GM12878 (cell line): ENCODE results near the gene CDC6. TPM values are rescaled to one million over a fixed set of nuclear protein-coding genes. Genes with fewer than 3 reads are reported as not detected.

Experiments
- ATAC-seq: fragments of 200-7000 bp; cut with Tn5 transposase; 3 replicates; pipeline ENCODE4 v1.9.1; 2020; ENCODE audit warnings: mild to moderate bottlenecking, moderate library complexity
- BruUV-seq: library from RNA; stranded (reverse); fragments of 400-500 nt; replicated peaks from 2 replicates; lab custom pipeline; 2021; lab: Mats Ljungman, UMichigan
- CTCF ChIA-PET: fragments of 300-600 bp; sonication (Branson Sonifier 250); formaldehyde crosslinking; extraction: SDS; loops from one replicate; lab custom pipeline; 2021; ENCODE audit warnings: inconsistent platforms; lab: Yijun Ruan, JAX
- POLR2A ChIA-PET: fragments of 350-600 bp; formaldehyde crosslinking; extraction: SDS; loops from one replicate; lab custom pipeline; 2021; ENCODE audit warnings: inconsistent platforms; lab: Charles Lee
- RAD21 ChIA-PET: fragments of 300-600 bp; sonication (Branson Sonifier 250); formaldehyde crosslinking; loops from one replicate; lab custom pipeline; 2023; ENCODE audit warnings: antibody characterized with exemption; ENCODE audit not compliant: unreplicated experiment; lab: Charles Lee
- SMC1A ChIA-PET: fragments of 300-600 bp; sonication (Branson Sonifier 250); formaldehyde crosslinking; loops from one replicate; lab custom pipeline; 2023; ENCODE audit not compliant: unreplicated experiment, uncharacterized antibody; lab: Charles Lee
- DNase-seq: peaks from one replicate; pipeline ENCODE4 v3.0.0-alpha.2; 2011; ENCODE audit warnings: low read depth, low spot score
- FAIRE-seq: peaks from 3 replicates; lab custom pipeline; 2011; peaks lifted over from hg19 to GRCh38; lab: Jason Lieb, UNC
- H2AFZ ChIP-seq: 2 replicates; pipeline ENCODE4 v1.6.0; 2011; ENCODE audit warnings: low read depth, low read length, control low read depth; ENCODE audit not compliant: control insufficient read depth
- H3K27ac ChIP-seq: 2 replicates; pipeline ENCODE4 v1.5.1; 2011; ENCODE audit warnings: control low read depth; ENCODE audit not compliant: control insufficient read depth, insufficient read depth
- H3K27me3 ChIP-seq, 2 experiments: replicated peaks in 1 of 2; 2 replicates each; pipeline versions ENCODE4 v1.6.0 to v1.6.1; 2011; ENCODE audit warnings: low read length in 1 of 2; ENCODE audit not compliant: control insufficient read depth in 2 of 2, insufficient read depth in 2 of 2
- H3K36me3 ChIP-seq, 2 experiments: 2 replicates each; pipeline ENCODE4 v1.5.1; 2011; ENCODE audit warnings: low read length in 1 of 2; ENCODE audit not compliant: control insufficient read depth in 2 of 2, insufficient read depth in 2 of 2
- H3K4me1 ChIP-seq: 2 replicates; pipeline ENCODE4 v1.6.1; 2011; ENCODE audit warnings: mild to moderate bottlenecking, low read length, moderate library complexity, mixed read lengths; ENCODE audit not compliant: control insufficient read depth, insufficient read depth
- H3K4me2 ChIP-seq: 2 replicates; pipeline ENCODE4 v1.6.0; 2011; ENCODE audit warnings: control low read depth; ENCODE audit not compliant: control insufficient read depth, insufficient read depth
- H3K4me3 ChIP-seq: fragments of 200-600 bp; sonication (generic); 2 replicates; pipeline ENCODE4 v1.5.1; 2016
- H3K79me2 ChIP-seq: 2 replicates; pipeline ENCODE4 v1.6.0; 2011; ENCODE audit warnings: low read length; ENCODE audit not compliant: control insufficient read depth, insufficient read depth
- H3K9ac ChIP-seq: 2 replicates; pipeline ENCODE4 v1.8.0; 2011; ENCODE audit warnings: low read length, control low read depth, mixed read lengths; ENCODE audit not compliant: control insufficient read depth, insufficient read depth
- H3K9me3 ChIP-seq: replicated peaks from 3 replicates; pipeline ENCODE4 v1.5.1; 2011; ENCODE audit warnings: mild to moderate bottlenecking, low read length; ENCODE audit not compliant: control insufficient read depth, insufficient read depth
- H4K20me1 ChIP-seq: 2 replicates; pipeline ENCODE4 v1.6.0; 2011; ENCODE audit not compliant: control insufficient read depth, insufficient read depth
- CHD4 ChIP-seq: fragments of 200-600 bp; sonication (generic); IDR thresholded peaks from 2 replicates; pipeline ENCODE4 v1.6.1; 2016; ENCODE audit warnings: mild to moderate bottlenecking
- NBN ChIP-seq: fragments of 450-650 bp; IDR thresholded peaks from 2 replicates; pipeline ENCODE4 v1.6.1; 2016
- NFYB ChIP-seq: IDR thresholded peaks from 2 replicates; pipeline ENCODE4 v1.6.1; 2011; ENCODE audit warnings: low read depth, mild to moderate bottlenecking, low read length, improper control_type of control experiment, moderate library complexity; ENCODE audit not compliant: insufficient read depth
- REST ChIP-seq: IDR thresholded peaks from 2 replicates; pipeline ENCODE4 v1.6.1; 2012; ENCODE audit warnings: mild to moderate bottlenecking, low read depth, low read length
- SKIL ChIP-seq: fragments of 450-650 bp; IDR thresholded peaks from 2 replicates; pipeline ENCODE4 v1.6.1; 2017; ENCODE audit warnings: mild to moderate bottlenecking, low read depth, inconsistent platforms; ENCODE audit not compliant: poor library complexity, severe bottlenecking
- SREBF1 ChIP-seq: IDR thresholded peaks from 2 replicates; pipeline ENCODE4 v1.6.1; 2012; ENCODE audit warnings: mild to moderate bottlenecking, low read length
- WGBS: methylation state at CpG from one replicate; pipeline ENCODE4 v1.1.6; 2016; ENCODE audit warnings: low lambda C conversion rate; ENCODE audit not compliant: insufficient replicate concordance, insufficient coverage; ENCODE audit errors: missing lambda C conversion rate; 5-methylcytosine and 5-hydroxymethylcytosine counted together
- in situ Hi-C: fragments of 300-500 bp; cut with MboI; formaldehyde crosslinking; loops from 9 replicates; pipeline ENCODE4 v1.14.3; 2018; ENCODE audit warnings: mixed read lengths
- intact Hi-C: fragments of 100-400 bp; cut with micrococcal nuclease; formaldehyde crosslinking; loops from one replicate; pipeline ENCODE4 v1.14.2; 2022; ENCODE audit not compliant: unreplicated experiment
- polyA plus RNA-seq, 11 experiments: library from polyadenylated mRNA; depleted of rRNA in 4 of 11; unstranded in 6 of 11; stranded (reverse) in 5 of 11; fragments of >200 nt; fragmentation: Nextera tagmentation in 4 of 11; fragmentation: Illumina TruSeq in 1 of 11; extraction: Ambion mirVana in 4 of 11; extraction: Trizol in 1 of 11; gene quantifications; 1 replicate in 1 of 11; 2 replicates in 10 of 11; pipeline versions ENCODE4 v1.2.1 to v1.2.3, GENCODE V29; 2011 to 2016; ENCODE audit warnings: inconsistent platforms in 2 of 11, missing spikeins in 2 of 11, low read depth in 1 of 11
- total RNA-seq, 4 experiments: library from RNA; depleted of rRNA in 3 of 4; stranded (reverse); fragments of >200 nt in 3 of 4; fragmentation: Illumina TruSeq in 1 of 4; extraction: Trizol in 1 of 4; gene quantifications; 2 replicates each; pipeline versions ENCODE4 v1.2.1 to v1.2.3, GENCODE V29; 2013 to 2021

The CDC6 gene
- total and polyA plus RNA-seq, 10 of the 15 experiments (the other 5 are each of a cell fraction or from before 2014, with no cell fraction given), result 13.3 to 60.9 (median 47.6) TPM

- Histone ChIP-seq H3K4me3 (no peak overlapping the region), H3K9me3 (no peaks in the 10 kb centered on the region), H3K9ac (no peak overlapping the region), H3K27me3 (no peaks in the 10 kb centered on the region), H3K4me1 (peaks cover 52% of the 10 kb centered on the region), H3K4me2 (no peak overlapping the region), H3K27ac (no peak overlapping the region)
- in situ Hi-C loops, result no loop called here
- ChIA-PET CTCF (interaction anchor here (0.7 to 8.4 kb wide), 9 partner anchors 5 to 113 kb away, joined by 3 to 90 read pairs (median 6); partner anchors contain the start of gene RARA), POLR2A (interaction anchor here (9.8 kb wide), 1 partner anchor 9 kb away, joined by 123 read pairs; no protein-coding TSS in a partner anchor), RAD21 (interaction anchor here (0.8 to 2.4 kb wide), 5 partner anchors 8 to 39 kb away, joined by 3 to 6 read pairs (median 5); no protein-coding TSS in a partner anchor)
- no peak for DNase-seq
- ATAC-seq, result no peak
- intact Hi-C loops, result loop anchor here (10.0 kb wide), 1 partner anchor 100 kb away; the partner anchor contains the start of gene TOP2A
- WGBS, result 63% methylated on average over 3 of the region's 3 CpGs
- no TSS peak for BruUV-seq
- TF ChIP-seq CHD4, result no peak
- TF ChIP-seq REST, result no peak
- TF ChIP-seq NBN, result no peak
- no peak for TF ChIP-seq NFYB
- TF ChIP-seq SREBF1, result no peak
- TF ChIP-seq SKIL, result no peak
- TF ChIP-seq, all 136 proteins: peak for 0
- Histone ChIP-seq H3K79me2 (peaks cover 24% of the 10 kb centered on the region), H3K36me3 (no peaks in the 10 kb centered on the region; a peak in 1 of 4 replicates), H4K20me1 (no peaks in the 10 kb centered on the region), H2AFZ (no peak overlapping the region)
- FAIRE-seq, result no peak
- SMC1A ChIA-PET, result interaction anchor here (1.0 to 1.7 kb wide), 3 partner anchors 8 to 30 kb away, joined by 3 to 11 read pairs (median 3); no protein-coding TSS in a partner anchor
Observed at GRCh38 chr17:40315206-40315605, 27.5 kb downstream of the CDC6 start.
